Activated CD8-positive, alpha-beta memory T cell treated with anti-CD3 and anti-CD28 coated beads, Interleukin-2, amount 50 U/mL, for 48 hours (primary cell): Measurements from ENCODE around the gene NUDT9.
"Not testable (repeated sequence)": the region's sequence is repeated elsewhere in the genome, so short reads cannot be mapped to it uniquely, and the experiment has no call there.

ENCODE experiments used
- DNase-seq: peaks from one replicate; pipeline ENCODE4 v3.0.0-alpha.2; 2020

NUDT9 gene

GRCh38 chr4:87422104-87423052, at the start of gene NUDT9:
TSS of gene NUDT9 (plus strand) at chr4:87422573. CDS start at chr4:87422906, 333 bp downstream.
- DNase-seq, result peak; percentile 89

GRCh38 chr4:87375719-87376291, 46.6 kb upstream of the NUDT9 start:
- no peak for DNase-seq

- no peak for DNase-seq
These were observed 44.6 kb upstream of the NUDT9 start for GRCh38 chr4:87377816-87378215.

GRCh38 chr4:87382116-87382515, 40.3 kb upstream of the NUDT9 start:
- no peak for DNase-seq

GRCh38 chr4:87382931-87383330, 39.4 kb upstream of the NUDT9 start:
- no peak for DNase-seq

- not testable (repeated sequence) for DNase-seq
These were observed 37.8 kb upstream of the NUDT9 start for GRCh38 chr4:87384466-87385132.

GRCh38 chr4:87387237-87387636, 35.1 kb upstream of the NUDT9 start:
- no peak for DNase-seq

GRCh38 chr4:87388901-87389300, 33.5 kb upstream of the NUDT9 start:
- no peak for DNase-seq

- not testable (repeated sequence) for DNase-seq
These were observed 32.3 kb upstream of the NUDT9 start for GRCh38 chr4:87390055-87390454.

- DNase-seq, result no peak
These were observed 31.9 kb upstream of the NUDT9 start for GRCh38 chr4:87390551-87390890.

GRCh38 chr4:87390891-87391575, 31.3 kb upstream of the NUDT9 start, which contains the start of gene HSD17B11:
TSS of gene HSD17B11 (minus strand) at chr4:87391188. CDS start at chr4:87391070, 118 bp downstream.
- DNase-seq, result peak; percentile 85

- no peak for DNase-seq
These were observed 30.8 kb upstream of the NUDT9 start for GRCh38 chr4:87391576-87392054.

GRCh38 chr4:87392183-87392582, 30.2 kb upstream of the NUDT9 start:
- no peak for DNase-seq

GRCh38 chr4:87395073-87395472, 27.3 kb upstream of the NUDT9 start:
- DNase-seq, result not testable (repeated sequence)

- DNase-seq, result not testable (repeated sequence)
These were observed 26.5 kb upstream of the NUDT9 start for GRCh38 chr4:87395851-87396250.

GRCh38 chr4:87399148-87399547, 23.2 kb upstream of the NUDT9 start:
- no peak for DNase-seq

GRCh38 chr4:87399954-87400353, 22.4 kb upstream of the NUDT9 start:
- no peak for DNase-seq

GRCh38 chr4:87403732-87404131, 18.6 kb upstream of the NUDT9 start:
- DNase-seq, result not testable (repeated sequence)

GRCh38 chr4:87405211-87405820, 17.1 kb upstream of the NUDT9 start:
- no peak for DNase-seq

- no peak for DNase-seq
These were observed 15.9 kb upstream of the NUDT9 start for GRCh38 chr4:87406462-87406861.

- DNase-seq, result not testable (repeated sequence)
These were observed 15.5 kb upstream of the NUDT9 start for GRCh38 chr4:87406902-87407301.

- no peak for DNase-seq
These were observed 12.9 kb upstream of the NUDT9 start for GRCh38 chr4:87409420-87409939.
